NCI-H82 treated with DMSO at 0.1 percent for 48 hours (cell line): ENCODE data around the gene PYGO2.

Experiments
- DNase-seq: peaks from one replicate; lab custom pipeline; 2025; ENCODE audit not compliant: unreplicated experiment; lab: John Stamatoyannopoulos, UW

Gene PYGO2, protein sequence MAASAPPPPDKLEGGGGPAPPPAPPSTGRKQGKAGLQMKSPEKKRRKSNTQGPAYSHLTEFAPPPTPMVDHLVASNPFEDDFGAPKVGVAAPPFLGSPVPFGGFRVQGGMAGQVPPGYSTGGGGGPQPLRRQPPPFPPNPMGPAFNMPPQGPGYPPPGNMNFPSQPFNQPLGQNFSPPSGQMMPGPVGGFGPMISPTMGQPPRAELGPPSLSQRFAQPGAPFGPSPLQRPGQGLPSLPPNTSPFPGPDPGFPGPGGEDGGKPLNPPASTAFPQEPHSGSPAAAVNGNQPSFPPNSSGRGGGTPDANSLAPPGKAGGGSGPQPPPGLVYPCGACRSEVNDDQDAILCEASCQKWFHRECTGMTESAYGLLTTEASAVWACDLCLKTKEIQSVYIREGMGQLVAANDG

GRCh38 chr1:154961207-154962155, at the start of gene PYGO2:
PYGO2 (minus strand) TSS chr1:154961782; CDS start chr1:154961576, 206 bp downstream.
- DNase-seq, result peak; percentile 52

- peak; percentile 56 for DNase-seq
Observed at GRCh38 chr1:155011004-155011416, 49.4 kb upstream of the PYGO2 start.

DNA sequence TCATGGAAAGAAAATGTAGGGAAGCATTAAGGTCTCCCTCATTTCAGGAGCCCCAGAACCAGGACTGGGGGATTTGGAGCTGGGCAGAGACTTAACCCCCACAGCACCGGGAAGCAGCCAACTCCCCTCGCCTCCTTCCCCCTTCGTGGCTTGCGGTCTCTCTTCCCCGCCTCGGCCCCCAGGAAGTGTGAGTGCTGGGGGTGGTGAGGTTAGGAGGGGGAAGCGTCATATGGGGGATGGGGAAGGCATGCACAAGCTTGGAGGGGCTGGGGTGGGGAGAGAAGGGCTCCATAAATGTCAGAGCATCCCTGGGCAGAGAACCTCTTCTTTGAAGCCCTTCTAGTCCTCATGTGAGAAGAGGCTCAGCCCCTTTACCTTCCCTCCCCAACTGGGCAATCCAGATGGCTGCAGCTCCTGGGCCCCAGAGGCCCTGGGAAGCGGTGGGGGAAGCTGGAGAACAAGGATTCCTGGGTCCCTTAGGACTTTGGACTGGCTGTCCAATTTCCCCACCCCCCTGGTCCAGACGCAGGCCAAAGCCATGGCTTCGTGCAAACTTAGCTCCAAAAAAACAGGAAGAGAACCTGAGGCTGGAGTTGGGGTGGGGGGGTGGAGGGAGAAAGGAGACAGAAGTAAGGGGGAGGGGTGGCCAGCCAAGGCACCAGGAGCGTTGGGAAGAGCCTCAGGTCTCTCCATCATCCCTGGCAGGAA, 48.8 kb upstream of the PYGO2 start:
- DNase-seq, result no peak

DNA sequence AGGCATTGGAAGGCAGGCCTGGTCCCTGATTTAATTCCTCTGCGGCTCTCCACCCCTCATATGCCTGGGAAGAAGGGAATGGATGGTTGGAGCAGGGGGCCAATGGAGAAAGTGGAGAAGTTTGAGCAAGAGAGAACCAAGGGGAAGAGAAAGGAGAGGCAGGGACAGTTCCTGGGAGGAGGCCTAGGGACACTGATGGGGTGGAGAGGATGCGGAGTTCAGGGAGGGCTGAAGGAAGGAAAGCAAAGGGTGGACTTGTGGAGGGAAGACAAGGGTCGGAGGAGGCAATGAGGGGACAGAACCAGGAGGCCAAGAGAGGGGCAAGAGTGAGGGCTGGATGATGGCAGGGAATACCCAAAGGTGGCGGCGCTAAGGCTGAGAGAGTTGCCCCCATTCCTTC, 48.2 kb upstream of the PYGO2 start:
- no peak for DNase-seq

DNA sequence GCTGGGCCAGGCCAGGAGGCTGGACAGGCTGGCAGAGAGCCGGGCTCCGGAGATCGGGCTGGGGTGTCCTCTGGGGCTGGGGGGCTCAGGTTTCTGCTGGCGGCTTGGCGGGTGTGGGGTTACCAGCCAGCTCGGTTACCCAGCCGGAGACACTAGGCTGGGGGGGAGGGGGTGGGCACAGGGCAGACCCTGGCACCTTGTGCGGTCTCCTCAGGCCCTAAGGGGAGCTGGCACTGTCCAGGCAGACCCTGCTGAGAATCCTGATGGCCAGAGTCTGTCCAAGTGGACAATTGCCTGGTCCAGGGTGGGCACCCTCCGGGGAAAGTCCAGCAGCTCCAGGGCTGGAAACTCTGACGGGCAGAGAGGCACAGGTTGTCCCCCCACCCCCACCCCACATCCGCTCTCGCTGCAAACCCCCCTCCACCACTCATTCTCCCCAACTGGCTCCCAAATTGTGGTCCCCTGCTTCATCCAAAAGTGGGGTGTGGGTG, 47.7 kb upstream of the PYGO2 start:
- no peak for DNase-seq

DNA sequence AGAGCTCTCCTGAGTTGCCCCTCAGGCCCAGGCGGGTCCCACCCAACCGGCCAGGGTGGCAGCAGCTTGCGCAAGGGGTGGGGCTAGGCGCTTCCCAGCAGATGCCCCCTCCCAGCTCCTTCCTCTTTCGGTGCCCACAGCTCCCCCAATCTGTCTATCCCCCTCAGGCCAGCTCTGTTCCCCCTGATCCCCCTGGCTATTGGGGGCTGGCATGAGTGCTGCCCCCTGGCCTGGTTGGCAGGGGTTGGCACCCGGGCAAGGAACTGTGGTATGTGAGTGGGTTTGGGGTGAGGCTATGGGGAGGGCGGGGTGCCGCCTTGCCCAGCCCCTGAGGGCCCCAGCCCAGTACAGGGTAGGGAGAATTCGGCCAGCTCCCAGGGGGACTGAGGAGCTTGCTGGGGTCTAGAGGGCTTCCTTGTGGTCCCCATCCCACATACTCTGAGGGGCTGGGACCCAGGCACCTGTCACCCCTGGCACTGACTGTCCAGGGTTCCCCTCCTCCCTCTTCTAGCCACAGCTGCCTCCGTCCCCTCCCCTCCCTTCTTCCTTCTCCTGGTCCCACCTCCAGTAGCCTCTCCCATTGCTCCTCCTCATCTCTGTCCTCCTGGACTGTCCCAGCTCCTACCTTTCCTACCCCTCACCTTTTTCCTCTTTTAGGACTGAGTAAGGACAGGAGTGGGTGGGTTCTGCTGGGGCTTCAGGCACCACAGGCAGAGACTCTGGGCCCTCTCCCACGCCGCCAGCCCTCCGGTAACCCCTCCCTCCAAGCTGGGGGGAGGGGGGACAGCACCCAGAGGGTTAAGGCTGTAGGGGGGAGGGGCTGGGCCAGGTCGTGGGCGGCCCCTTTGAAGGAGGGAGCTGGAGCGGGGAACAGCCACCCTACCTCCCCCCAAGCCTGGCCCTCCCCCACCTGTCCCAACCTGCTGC, 46.7 kb upstream of the PYGO2 start:
- no peak for DNase-seq

GRCh38 chr1:155007251-155007828, 45.8 kb upstream of the PYGO2 start:
- no peak for DNase-seq

- DNase-seq, result no peak
Observed at GRCh38 chr1:155006601-155007101, 45.1 kb upstream of the PYGO2 start.

DNA sequence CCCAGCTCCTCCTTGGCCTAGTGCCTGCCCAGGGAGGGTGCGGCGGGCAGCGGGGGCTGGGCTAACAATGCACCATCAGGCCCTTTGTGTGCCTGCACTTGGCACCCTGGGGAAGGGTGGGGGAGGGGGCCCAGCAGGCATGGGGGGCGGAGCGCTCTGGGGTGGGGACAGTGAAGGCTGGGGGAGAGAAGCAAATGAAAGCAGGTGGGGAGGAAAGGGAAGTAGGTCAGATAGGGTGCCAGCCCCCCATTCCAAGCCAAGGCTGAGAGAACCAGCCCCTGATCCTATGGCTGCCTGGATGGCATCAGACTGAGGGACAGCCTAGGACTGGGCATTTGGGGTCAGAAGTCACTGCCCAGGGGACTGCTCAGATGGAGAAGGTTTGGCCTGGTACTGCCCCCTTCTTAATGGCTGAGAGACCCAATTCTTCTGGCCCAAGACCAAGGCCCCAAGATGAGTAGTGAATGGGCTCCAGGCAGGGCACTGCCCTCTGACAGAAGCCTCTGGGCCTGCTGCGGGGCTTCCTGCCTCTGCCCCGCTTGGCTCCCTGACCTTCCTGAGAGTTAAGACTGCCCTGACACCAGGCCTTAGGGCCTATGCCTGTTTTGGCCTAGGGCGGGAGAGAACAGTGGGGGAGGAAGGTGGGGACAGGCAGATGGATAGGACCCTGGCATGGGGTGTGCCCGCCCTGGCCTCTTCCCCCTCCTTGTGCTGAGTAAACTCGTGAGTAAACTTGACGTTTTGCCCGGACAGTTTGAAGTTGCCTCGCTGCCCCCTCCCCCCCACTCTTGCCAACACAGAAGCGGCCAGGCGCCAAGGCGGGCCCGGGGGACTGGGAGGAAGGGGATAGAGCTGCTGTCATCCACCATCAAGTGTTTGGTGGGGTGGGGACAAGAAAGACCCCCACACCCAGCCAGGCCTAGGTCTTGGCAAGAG, 43.8 kb upstream of the PYGO2 start:
- DNase-seq, result no peak

GRCh38 chr1:155004352-155005075, 42.9 kb upstream of the PYGO2 start:
- DNase-seq, result no peak

GRCh38 chr1:155003766-155004351, 42.3 kb upstream of the PYGO2 start:
- DNase-seq, result no peak

DNA sequence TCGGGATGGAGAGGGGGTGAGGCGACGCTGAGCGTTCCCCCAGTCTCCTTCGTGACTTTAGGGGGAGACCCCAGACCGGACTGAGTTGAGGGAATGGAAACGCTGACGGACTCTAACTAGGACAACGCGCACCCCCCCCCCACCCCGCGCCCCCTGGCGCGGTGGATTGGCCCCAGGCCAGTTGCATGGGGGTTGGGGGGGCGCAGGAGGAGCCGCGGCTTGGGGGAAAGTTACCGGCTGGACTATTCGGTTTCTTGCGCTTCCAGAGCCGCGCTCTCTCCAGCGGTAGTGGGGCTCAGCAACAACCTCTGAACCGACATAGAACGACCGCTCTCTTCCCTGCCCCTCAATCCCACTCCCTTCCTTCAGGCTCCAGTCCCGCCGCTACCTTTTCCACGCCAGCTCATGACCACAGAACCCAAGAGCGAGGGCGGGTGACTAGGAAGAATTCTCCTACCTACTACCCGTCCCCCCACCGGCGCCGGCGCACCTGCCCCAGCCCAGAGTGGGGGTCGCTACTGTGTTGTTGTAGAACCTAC, 41.7 kb upstream of the PYGO2 start:
- DNase-seq, result peak; percentile 26

GRCh38 chr1:155002464-155003226, 41.1 kb upstream of the PYGO2 start, which contains the start of gene ZBTB7B:
ZBTB7B (plus strand) TSS chr1:155002802; CDS start chr1:155014661, 11,859 bp downstream.
- no peak for DNase-seq

GRCh38 chr1:155001675-155002463, 40.3 kb upstream of the PYGO2 start:
- peak; percentile 100 for DNase-seq

DNA sequence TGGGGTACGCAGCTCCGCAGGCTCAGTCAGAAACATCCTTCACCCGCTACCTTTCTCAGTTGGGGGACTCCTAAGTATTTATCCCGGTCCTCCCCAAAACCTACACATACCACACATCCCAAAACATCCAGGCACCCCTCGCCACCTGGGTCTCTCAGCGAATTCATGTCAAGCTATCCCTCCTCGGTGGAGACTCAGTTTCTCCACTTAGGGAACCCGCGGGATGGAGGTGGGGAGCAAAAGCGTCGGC, 39.8 kb upstream of the PYGO2 start:
- no peak for DNase-seq
